ENCODE measurements around the gene SPPL2A.

SPPL2A gene

DNA sequence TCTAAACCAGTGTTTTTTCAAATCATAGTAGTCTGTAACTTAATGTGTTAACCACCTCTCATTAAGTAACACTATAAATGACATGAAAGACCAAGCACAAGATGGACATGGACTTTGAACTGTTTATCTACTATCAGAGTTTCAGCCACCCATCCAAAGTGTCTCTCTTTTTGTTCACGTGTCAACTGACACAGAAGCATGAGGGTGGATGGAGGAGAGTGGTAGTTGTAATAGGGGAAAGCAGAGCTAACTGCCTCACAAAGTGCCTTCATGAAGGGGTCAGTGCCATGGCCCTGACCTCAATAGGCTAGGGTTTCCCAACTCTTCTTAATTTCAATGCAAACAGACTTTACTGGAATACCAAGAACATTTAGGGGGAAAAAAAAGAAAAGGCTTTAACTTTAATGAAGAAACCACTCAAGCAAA lies 46.8 kb downstream of the SPPL2A start:
- Histone ChIP-seq H4K20me1 (ENCODE audit: insufficient read depth, low read length) (no peaks in the 10 kb centered on the region), H3K79me2 (ENCODE audit: insufficient read depth, low read length) (no peaks in the 10 kb centered on the region), H3K9ac (ENCODE audit: low read length) (no peak overlapping the region), H3K36me3 (ENCODE audit: insufficient read depth, low read length) (peaks cover 28% of the 10 kb centered on the region), H3K4me1 (ENCODE audit: insufficient read depth, low read length, severe bottlenecking) (no peaks in the 10 kb centered on the region), H3K27ac (ENCODE audit: low read depth, low read length, poor library complexity, severe bottlenecking) (no peak overlapping the region), H3K4me2 (ENCODE audit: low read length) (no peak overlapping the region), H3F3A (ENCODE audit: insufficient read depth, low read length) (no peaks in the 10 kb centered on the region), H3K9me3 (ENCODE audit: low read length) (no peaks in the 10 kb centered on the region), H2AFZ (ENCODE audit: low read length) (no peak overlapping the region), H3K9me2 (ENCODE audit: low read depth, low read length) (no peaks in the 10 kb centered on the region), H3K27me3 (ENCODE audit: insufficient read depth, low read length) (no peaks in the 10 kb centered on the region), H3K4me3 (ENCODE audit: low read depth, low read length, poor library complexity, severe bottlenecking) (no peak overlapping the region)
- no peak for TF ChIP-seq EZH2 (IDR thresholded peaks at IDR 0.05; ENCODE audit: borderline replicate concordance, low read length)
- TF ChIP-seq, protein P1, sequence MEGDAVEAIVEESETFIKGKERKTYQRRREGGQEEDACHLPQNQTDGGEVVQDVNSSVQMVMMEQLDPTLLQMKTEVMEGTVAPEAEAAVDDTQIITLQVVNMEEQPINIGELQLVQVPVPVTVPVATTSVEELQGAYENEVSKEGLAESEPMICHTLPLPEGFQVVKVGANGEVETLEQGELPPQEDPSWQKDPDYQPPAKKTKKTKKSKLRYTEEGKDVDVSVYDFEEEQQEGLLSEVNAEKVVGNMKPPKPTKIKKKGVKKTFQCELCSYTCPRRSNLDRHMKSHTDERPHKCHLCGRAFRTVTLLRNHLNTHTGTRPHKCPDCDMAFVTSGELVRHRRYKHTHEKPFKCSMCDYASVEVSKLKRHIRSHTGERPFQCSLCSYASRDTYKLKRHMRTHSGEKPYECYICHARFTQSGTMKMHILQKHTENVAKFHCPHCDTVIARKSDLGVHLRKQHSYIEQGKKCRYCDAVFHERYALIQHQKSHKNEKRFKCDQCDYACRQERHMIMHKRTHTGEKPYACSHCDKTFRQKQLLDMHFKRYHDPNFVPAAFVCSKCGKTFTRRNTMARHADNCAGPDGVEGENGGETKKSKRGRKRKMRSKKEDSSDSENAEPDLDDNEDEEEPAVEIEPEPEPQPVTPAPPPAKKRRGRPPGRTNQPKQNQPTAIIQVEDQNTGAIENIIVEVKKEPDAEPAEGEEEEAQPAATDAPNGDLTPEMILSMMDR (IDR thresholded peaks at IDR 0.05; ENCODE audit: low read length) = no peak

- H3K9ac ChIP-seq (ENCODE audit: low read length) = no peak overlapping the region
- no peak overlapping the region for H3K4me2 ChIP-seq (ENCODE audit: low read length)
Measured at GRCh38 chr15:50712018-50712417, 53.5 kb downstream of the SPPL2A start.

DNA sequence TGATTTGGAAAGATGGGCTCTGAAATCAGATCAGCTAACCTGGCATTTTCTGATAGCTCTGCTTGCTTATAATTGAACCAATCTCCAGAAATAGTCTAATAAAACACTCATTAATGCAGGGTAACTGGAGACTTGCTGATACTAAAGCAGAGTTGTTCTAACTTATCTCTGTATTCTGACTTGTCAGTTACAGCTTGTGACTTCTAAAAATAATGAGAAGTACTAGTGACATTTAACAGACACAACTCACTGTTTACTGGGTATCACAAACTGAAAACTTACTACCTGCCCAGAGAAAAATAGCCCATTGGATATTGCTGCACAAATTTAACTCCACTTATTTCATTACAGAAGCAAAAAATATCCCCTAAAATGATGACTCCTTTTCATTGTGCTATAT lies 54.9 kb downstream of the SPPL2A start:
- no peak overlapping the region for H3K9ac ChIP-seq (ENCODE audit: low read length)
- H3K27ac ChIP-seq (ENCODE audit: low read depth, low read length, poor library complexity, severe bottlenecking) = no peak overlapping the region
- no peaks in the 10 kb centered on the region for H3K79me2 ChIP-seq (ENCODE audit: insufficient read depth, low read length)
- H3K27me3 ChIP-seq (ENCODE audit: insufficient read depth, low read length) = no peaks in the 10 kb centered on the region
- no peaks in the 10 kb centered on the region for H3K9me3 ChIP-seq (ENCODE audit: low read length)
- H3F3A ChIP-seq (ENCODE audit: insufficient read depth, low read length) = no peaks in the 10 kb centered on the region
- no peaks in the 10 kb centered on the region for H3K9me2 ChIP-seq (ENCODE audit: low read depth, low read length)
- H3K4me3 ChIP-seq (ENCODE audit: low read depth, low read length, poor library complexity, severe bottlenecking) = no peak overlapping the region
- H2AFZ ChIP-seq (ENCODE audit: low read length) = no peak overlapping the region
- H4K20me1 ChIP-seq (ENCODE audit: insufficient read depth, low read length) = no peaks in the 10 kb centered on the region
- no peak overlapping the region for H3K4me2 ChIP-seq (ENCODE audit: low read length)
- H3K36me3 ChIP-seq (ENCODE audit: insufficient read depth, low read length) = peaks cover 8% of the 10 kb centered on the region; the same call in 1 of the 2 replicates
- TF ChIP-seq EZH2 (IDR thresholded peaks at IDR 0.05; ENCODE audit: borderline replicate concordance, low read length) = no peak
- TF ChIP-seq, protein P1 (IDR thresholded peaks at IDR 0.05; ENCODE audit: low read length) = no peak
- H3K4me1 ChIP-seq (ENCODE audit: insufficient read depth, low read length, severe bottlenecking) = no peaks in the 10 kb centered on the region

More at GRCh38 chr15:50712018-50712417, 53.5 kb downstream of the SPPL2A start:
- Histone ChIP-seq H3K9me3 (ENCODE audit: low read length) (no peaks in the 10 kb centered on the region), H3K27me3 (ENCODE audit: insufficient read depth, low read length) (no peaks in the 10 kb centered on the region), H3K9me2 (ENCODE audit: low read depth, low read length) (no peaks in the 10 kb centered on the region), H3K27ac (ENCODE audit: low read depth, low read length, poor library complexity, severe bottlenecking) (no peak overlapping the region), H2AFZ (ENCODE audit: low read length) (no peak overlapping the region), H4K20me1 (ENCODE audit: insufficient read depth, low read length) (no peaks in the 10 kb centered on the region), H3K36me3 (ENCODE audit: insufficient read depth, low read length) (peaks cover 8% of the 10 kb centered on the region; the same call in 1 of the 2 replicates), H3K79me2 (ENCODE audit: insufficient read depth, low read length) (no peaks in the 10 kb centered on the region), H3K4me3 (ENCODE audit: low read depth, low read length, poor library complexity, severe bottlenecking) (no peak overlapping the region), H3K4me1 (ENCODE audit: insufficient read depth, low read length, severe bottlenecking) (no peaks in the 10 kb centered on the region), H3F3A (ENCODE audit: insufficient read depth, low read length) (no peaks in the 10 kb centered on the region)
- TF ChIP-seq, protein P1 (IDR thresholded peaks at IDR 0.05; ENCODE audit: low read length) = no peak

Data from OCI-LY1 (cell line).